Esophagus muscularis mucosa (tissue), 4 donors: ENCODE results near the gene PLA2G6.

ENCODE experiments used
- EP300 ChIP-seq: sonication (generic); formaldehyde crosslinking; IDR thresholded peaks from one replicate; pipeline ENCODE4 v1.6.1; 2017; ENCODE audit warnings: antibody characterized with exemption
- POLR2A ChIP-seq: fragments of 450-650 bp; IDR thresholded peaks from one replicate; pipeline ENCODE4 v1.6.1; 2017; ENCODE audit warnings: antibody characterized with exemption, moderate library complexity, mild to moderate bottlenecking, low read depth
- TF ChIP-seq, protein P1 (sequence below), 3 experiments: fragments of 200-600 bp in 2 of 3; fragments of 450-650 bp in 1 of 3; sonication (generic) in 2 of 3; IDR thresholded peaks; one replicate each; pipeline ENCODE4 v1.5.1; 2017 to 2019; ENCODE audit warnings: antibody characterized with exemption in 3 of 3, mild to moderate bottlenecking in 2 of 3, moderate library complexity in 1 of 3

DNA sequence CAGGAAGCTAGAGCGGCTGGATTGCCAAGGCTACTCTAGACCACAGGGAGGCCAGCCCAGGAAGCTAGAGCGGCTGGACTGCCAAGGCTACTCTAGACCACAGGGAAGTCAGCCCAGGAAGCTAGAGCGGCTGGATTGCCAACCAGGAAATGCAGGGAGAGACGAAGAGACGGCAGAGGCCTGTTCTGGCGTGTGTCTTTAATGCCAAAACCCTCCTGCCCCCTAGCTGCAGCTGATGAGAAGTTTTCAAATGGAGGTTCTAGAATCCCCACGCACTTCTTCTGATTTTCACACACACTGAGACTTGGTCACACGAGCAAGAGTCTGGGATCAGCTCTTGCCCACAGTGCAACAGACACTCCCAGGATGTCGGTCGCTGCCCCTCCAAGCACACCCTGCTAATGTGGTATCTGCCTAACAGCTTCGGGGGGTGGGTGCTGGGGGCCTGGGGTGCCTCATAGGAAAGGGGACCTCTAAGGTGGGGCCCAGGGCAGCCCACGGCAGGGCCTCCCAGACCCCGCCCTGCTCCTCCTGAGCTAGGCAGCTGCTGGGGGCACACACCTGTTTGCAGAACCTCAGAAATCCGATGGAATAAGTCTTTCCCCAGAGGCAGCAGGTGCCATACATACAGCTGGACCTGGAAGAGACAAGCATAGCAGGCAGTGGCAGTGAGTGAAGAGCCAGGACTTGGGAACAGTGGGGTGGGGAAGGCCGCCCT, 48.6 kb upstream of the PLA2G6 start:
- TF ChIP-seq EP300 (no peak), POLR2A (no peak)
- TF ChIP-seq, protein P1, sequence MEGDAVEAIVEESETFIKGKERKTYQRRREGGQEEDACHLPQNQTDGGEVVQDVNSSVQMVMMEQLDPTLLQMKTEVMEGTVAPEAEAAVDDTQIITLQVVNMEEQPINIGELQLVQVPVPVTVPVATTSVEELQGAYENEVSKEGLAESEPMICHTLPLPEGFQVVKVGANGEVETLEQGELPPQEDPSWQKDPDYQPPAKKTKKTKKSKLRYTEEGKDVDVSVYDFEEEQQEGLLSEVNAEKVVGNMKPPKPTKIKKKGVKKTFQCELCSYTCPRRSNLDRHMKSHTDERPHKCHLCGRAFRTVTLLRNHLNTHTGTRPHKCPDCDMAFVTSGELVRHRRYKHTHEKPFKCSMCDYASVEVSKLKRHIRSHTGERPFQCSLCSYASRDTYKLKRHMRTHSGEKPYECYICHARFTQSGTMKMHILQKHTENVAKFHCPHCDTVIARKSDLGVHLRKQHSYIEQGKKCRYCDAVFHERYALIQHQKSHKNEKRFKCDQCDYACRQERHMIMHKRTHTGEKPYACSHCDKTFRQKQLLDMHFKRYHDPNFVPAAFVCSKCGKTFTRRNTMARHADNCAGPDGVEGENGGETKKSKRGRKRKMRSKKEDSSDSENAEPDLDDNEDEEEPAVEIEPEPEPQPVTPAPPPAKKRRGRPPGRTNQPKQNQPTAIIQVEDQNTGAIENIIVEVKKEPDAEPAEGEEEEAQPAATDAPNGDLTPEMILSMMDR (IDR thresholded peaks at IDR 0.05): peak; percentile 26 to 48 (median 39)
